Body of pancreas (tissue), 4 donors: Measurements from ENCODE around the gene WWOX.

ENCODE experiments used
- POLR2A ChIP-seq, 3 donors: fragments of 450-650 bp; IDR thresholded peaks; one replicate each; pipeline ENCODE4 v1.6.1; 2016; ENCODE audit warnings: antibody characterized with exemption in 3 of 3, mild to moderate bottlenecking in 2 of 3
- TF ChIP-seq, protein P1 (sequence below), 7 experiments: fragments of 450-650 bp in 4 of 7; fragments of 200-600 bp in 3 of 7; sonication (generic) in 3 of 7; IDR thresholded peaks; one replicate each; pipeline ENCODE4 v1.5.1; 2016 to 2019; ENCODE audit warnings: antibody characterized with exemption in 7 of 7

DNA sequence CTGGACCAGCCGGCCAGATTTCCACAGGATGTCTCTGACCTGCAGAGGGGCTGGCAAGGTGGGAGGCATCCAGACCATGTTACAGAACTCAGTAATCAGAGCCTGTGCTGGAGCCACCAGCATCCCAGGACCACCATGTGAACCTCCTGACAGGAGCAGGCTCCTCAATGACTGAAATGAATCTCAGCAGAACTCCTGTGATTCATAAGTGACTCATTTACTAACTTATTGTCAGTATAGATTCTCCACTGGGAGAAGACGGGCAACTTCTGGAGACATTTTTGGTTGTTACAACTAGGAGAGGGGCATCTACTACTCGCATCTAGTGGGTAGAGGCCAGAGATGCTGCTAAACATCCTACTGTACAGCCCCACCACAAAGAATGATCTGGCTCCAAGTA, 3.1 kb upstream of the WWOX start:
- TF ChIP-seq POLR2A (IDR thresholded peaks at IDR 0.05) = no peak
- TF ChIP-seq, protein P1, sequence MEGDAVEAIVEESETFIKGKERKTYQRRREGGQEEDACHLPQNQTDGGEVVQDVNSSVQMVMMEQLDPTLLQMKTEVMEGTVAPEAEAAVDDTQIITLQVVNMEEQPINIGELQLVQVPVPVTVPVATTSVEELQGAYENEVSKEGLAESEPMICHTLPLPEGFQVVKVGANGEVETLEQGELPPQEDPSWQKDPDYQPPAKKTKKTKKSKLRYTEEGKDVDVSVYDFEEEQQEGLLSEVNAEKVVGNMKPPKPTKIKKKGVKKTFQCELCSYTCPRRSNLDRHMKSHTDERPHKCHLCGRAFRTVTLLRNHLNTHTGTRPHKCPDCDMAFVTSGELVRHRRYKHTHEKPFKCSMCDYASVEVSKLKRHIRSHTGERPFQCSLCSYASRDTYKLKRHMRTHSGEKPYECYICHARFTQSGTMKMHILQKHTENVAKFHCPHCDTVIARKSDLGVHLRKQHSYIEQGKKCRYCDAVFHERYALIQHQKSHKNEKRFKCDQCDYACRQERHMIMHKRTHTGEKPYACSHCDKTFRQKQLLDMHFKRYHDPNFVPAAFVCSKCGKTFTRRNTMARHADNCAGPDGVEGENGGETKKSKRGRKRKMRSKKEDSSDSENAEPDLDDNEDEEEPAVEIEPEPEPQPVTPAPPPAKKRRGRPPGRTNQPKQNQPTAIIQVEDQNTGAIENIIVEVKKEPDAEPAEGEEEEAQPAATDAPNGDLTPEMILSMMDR (IDR thresholded peaks at IDR 0.05) = no peak
